Activated CD4-positive, alpha-beta memory T cell treated with anti-CD3 and anti-CD28 coated beads for 36 hours (primary cell): Measurements from ENCODE around the gene FXYD5. TPM values are rescaled to one million over a fixed set of nuclear protein-coding genes. Genes with fewer than 3 reads are reported as not detected.
A peak's percentile ranks its signal among the peaks of the same experiment; 100 is the strongest.
"Not testable (repeated sequence)": the region's sequence is repeated elsewhere in the genome, so short reads cannot be mapped to it uniquely, and the experiment has no call there.

Experiments
- CTCF ChIA-PET: fragments of 350-600 bp; sonication (Branson Sonifier 250); formaldehyde crosslinking; loops from one replicate; lab custom pipeline; 2021; ENCODE audit warnings: antibody characterized with exemption, inconsistent platforms; lab: Charles Lee
- POLR2A ChIA-PET: fragments of 350-600 bp; sonication (Branson Sonifier 250); formaldehyde crosslinking; loops from one replicate; lab custom pipeline; 2021; ENCODE audit warnings: antibody characterized with exemption; lab: Charles Lee
- DNase-seq: peaks from one replicate; pipeline ENCODE4 v3.0.0-alpha.2; 2020
- H3K27ac Mint-ChIP-seq: one replicate; pipeline ENCODE4 v1.8.0; 2021; ENCODE audit warnings: mixed read lengths
- H3K27me3 Mint-ChIP-seq: one replicate; pipeline ENCODE4 v1.8.0; 2021; ENCODE audit warnings: mixed read lengths
- H3K36me3 Mint-ChIP-seq: one replicate; pipeline ENCODE4 v1.8.0; 2021; ENCODE audit warnings: mixed read lengths
- H3K4me1 Mint-ChIP-seq: one replicate; pipeline ENCODE4 v1.8.0; 2021; ENCODE audit warnings: low read depth, mixed read lengths
- H3K4me3 Mint-ChIP-seq: one replicate; pipeline ENCODE4 v1.8.0; 2021; ENCODE audit warnings: mild to moderate bottlenecking, mixed read lengths
- H3K9me3 Mint-ChIP-seq: one replicate; pipeline ENCODE4 v1.8.0; 2021; ENCODE audit warnings: mixed read lengths
- intact Hi-C: fragments of 100-400 bp; cut with micrococcal nuclease; formaldehyde crosslinking; loops from one replicate; pipeline ENCODE4 v1.15.1; 2023
- total RNA-seq, 2 experiments: library from RNA; stranded (reverse); gene quantifications; one replicate each; pipeline ENCODE4 v1.2.3, GENCODE V29; 2021

FXYD5 gene
- total RNA-seq, 2 experiments from 2014 or later = 334 to 360 TPM

DNA sequence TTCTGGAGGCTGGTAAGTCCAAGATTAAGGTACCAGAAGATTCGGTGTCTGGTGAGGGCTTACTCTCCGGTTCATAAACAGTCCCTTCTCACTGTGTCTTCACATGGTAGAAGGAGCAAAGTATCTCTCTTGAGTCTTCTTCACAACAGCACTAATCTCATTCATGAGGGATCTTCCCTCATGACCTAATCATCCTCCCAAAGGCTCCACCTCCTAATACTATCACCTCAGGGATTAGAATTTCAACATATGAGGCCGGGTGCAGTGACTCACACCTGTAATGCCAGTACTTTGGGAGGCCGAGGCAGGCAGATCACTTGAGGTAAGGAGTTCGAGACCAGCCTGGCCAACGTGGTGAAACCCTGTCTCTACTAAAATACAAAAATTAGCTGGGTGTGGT lies 42.3 kb downstream of the FXYD5 start:
- intact Hi-C loops, H3K9me3 Mint-ChIP-seq, H3K4me3 Mint-ChIP-seq, CTCF ChIA-PET, POLR2A ChIA-PET, H3K36me3 Mint-ChIP-seq, H3K27ac Mint-ChIP-seq, DNase-seq, H3K27me3 Mint-ChIP-seq: not testable (repeated sequence)
- peaks cover 17% of the 10 kb centered on the region for H3K4me1 Mint-ChIP-seq

DNA sequence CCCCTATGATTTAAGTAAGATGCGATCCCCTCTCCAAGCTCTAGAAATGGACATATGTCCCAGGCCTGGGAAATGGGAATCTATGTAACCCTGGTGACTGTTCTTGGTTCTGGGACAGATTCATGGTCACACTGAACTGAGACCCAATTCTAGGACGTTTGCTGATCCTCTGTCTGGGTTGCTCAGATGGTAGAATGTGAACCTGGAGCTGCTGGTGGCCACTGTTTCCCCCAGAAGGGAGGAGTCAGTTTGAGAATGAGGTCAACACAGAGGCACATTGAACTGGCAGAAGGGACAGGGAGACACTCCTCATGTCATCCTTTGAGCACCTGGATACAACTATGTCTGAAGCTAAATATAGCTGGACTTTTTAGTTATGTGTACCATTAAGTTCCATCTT lies 44.9 kb downstream of the FXYD5 start:
- Mint-ChIP-seq H3K4me3 (no peak overlapping the region), H3K4me1 (peaks cover 35% of the 10 kb centered on the region), H3K9me3 (no peaks in the 10 kb centered on the region), H3K27ac (no peak overlapping the region), H3K36me3 (no peaks in the 10 kb centered on the region), H3K27me3 (no peaks in the 10 kb centered on the region)
- no peak for DNase-seq
- intact Hi-C loops = no loop called here
- POLR2A ChIA-PET = no interaction called here
- CTCF ChIA-PET = interaction anchor here (0.8 to 1.6 kb wide), 4 partner anchors 16 to 84 kb away, joined by 3 to 4 read pairs (median 3); no protein-coding TSS in a partner anchor

DNA sequence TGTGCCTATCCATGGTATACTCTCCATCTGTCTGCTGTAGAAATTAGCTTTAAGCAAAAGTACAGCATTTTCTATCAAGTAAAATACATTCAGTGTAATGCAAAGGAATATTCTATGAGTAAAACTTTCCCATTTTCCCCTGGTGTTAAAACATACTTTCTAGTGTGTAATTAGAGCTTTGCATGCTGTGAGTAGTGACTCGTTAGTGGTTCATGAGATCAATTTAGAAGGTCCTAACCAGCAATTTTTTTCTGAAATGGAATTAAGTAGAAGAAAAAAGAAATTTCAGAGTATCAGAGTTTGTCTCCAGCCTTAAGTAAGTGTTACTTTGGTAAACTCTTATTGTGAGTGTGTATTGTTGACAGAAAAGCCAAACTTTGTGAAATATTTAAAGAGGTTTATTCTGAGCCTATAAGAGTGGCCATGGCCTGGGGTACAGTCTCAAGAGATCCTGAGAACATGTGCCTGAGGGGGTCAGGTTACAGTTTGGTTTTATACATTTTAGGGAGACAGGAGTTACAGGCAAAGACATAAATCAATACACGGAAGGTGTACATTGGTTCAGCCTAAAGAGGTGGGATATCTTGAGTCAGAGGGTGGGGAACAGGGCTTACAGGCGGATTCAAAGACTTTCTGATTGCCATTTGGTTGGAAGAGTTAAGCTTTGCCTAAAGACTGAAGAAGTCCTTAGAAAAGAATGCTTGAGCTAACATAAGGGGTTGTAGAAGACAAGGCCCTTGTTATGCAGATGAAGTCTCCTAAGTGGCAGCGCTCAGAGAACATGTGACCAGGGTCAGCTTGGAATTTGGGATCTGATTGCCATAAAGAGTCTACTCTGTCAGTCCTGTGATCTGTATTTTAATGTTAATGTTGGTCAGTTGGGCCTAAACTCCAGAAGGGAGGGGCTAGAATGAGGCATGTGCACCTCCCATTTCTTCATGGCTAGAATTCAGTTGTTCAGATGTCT lies 48.5 kb downstream of the FXYD5 start:
- Mint-ChIP-seq H3K4me3 (no peak overlapping the region), H3K4me1 (peaks cover 63% of the 10 kb centered on the region), H3K27me3 (no peaks in the 10 kb centered on the region), H3K27ac (peak overlapping the region; percentile 88), H3K9me3 (peaks cover 2% of the 10 kb centered on the region), H3K36me3 (no peaks in the 10 kb centered on the region)
- ChIA-PET POLR2A (interaction anchor here (0.6 kb wide), 2 partner anchors 48 to 49 kb away, joined by 3 to 4 read pairs; no protein-coding TSS in a partner anchor), CTCF (interaction anchor here (1.1 to 1.4 kb wide), 2 partner anchors 12 to 61 kb away, joined by 3 read pairs; no protein-coding TSS in a partner anchor)
- intact Hi-C loops = no loop called here
- no peak for DNase-seq

DNA sequence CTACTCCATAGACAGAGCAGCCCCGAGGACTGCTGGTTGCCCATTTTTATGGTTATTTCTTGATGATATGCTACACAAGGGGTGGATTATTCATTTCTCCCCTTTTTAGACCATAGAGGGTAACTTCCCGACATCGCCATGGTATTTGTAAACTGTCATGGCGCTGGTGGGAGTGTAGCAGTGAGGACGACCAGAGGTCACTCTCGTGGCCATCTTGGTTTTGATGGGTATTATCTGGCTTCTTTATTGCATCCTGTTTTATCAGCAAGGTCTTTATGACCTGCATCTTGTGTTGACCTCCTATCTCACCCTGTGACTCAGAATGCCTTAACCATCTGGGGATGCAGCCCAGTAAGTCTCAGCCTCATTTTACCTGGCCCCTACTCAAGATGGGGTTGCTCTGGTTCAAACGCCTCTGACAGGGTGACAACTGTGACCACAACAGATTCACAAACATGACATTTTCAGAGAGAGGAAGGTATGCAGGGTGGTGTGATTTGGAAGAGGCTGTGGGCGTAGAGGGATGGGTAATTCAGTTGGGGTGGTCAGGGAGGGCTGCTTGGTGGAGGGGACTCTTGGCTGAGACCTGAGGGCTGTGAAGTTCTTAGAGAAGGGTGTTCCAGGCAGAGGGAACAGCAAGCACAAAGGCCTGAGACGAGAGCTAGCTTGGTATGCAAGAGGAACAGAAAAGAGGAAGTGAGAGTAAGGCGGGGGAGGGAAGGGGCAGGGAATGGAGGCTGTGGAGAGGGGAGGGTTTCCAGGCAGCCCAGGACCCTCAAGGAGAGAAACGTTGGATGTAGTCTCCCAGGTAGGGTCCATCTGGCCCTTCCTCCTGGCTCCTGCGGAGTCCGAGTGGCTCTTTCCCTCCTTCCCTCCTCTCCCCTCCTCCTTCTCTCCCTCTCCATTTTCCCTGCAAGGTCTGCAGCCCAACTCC lies 50.5 kb downstream of the FXYD5 start:
- Mint-ChIP-seq H3K27me3 (no peaks in the 10 kb centered on the region), H3K4me3 (no peak overlapping the region), H3K4me1 (peaks cover 71% of the 10 kb centered on the region), H3K9me3 (peaks cover 5% of the 10 kb centered on the region), H3K36me3 (no peaks in the 10 kb centered on the region), H3K27ac (peak overlapping the region; percentile 88)
- CTCF ChIA-PET = interaction anchor here (0.6 kb wide), 1 partner anchor 64 kb away, joined by 3 read pairs; no protein-coding TSS in a partner anchor
- POLR2A ChIA-PET = no interaction called here
- DNase-seq = peak; percentile 56
- intact Hi-C loops = loop anchor here (1.0 kb wide), 1 partner anchor 9 kb away; no protein-coding TSS in a partner anchor

DNA sequence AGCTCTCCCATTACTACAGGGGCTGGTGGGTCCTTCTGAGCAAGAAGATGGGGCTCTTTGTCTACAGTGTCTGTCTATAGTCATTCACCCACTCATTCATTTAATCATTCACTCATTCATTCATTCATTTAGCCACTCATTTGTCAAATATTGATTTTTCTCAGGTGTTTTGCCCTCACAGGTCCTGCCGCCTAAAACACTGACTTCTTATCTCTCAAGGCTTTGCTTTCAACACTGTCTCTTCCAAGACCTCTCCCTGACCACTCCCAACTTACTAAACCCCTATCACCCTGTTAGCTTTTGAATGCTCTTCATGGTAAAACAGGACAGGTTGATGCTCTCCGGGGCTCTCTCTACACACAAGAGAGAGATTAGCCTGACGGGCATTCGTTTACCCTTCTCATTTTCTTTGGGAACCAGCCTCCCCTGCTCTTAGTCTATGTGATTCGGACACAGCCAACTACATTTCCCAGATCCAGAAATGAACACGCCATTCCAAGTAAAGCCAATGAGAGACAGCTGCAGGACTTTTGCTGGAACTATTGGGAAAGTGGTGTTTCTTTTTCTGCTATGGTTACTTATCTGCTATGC lies 51.3 kb downstream of the FXYD5 start:
- H3K36me3 Mint-ChIP-seq = peaks cover 2% of the 10 kb centered on the region
- H3K27me3 Mint-ChIP-seq = no peaks in the 10 kb centered on the region
- ChIA-PET POLR2A (interaction anchor here (0.7 to 1.0 kb wide), 2 partner anchors 36 to 45 kb away, joined by 3 read pairs; no protein-coding TSS in a partner anchor), CTCF (interaction anchor here (0.6 kb wide), 1 partner anchor 26 kb away, joined by 3 read pairs; no protein-coding TSS in a partner anchor)
- intact Hi-C loops = loop anchor here (1.0 to 2.0 kb wide), 2 partner anchors 8 to 141 kb away; partner anchors contain the start of gene FFAR1
- H3K4me1 Mint-ChIP-seq = peaks cover 74% of the 10 kb centered on the region
- H3K9me3 Mint-ChIP-seq = peaks cover 5% of the 10 kb centered on the region
- H3K27ac Mint-ChIP-seq = peak overlapping the region; percentile 88
- peak overlapping the region; percentile 2 for H3K4me3 Mint-ChIP-seq
- DNase-seq = no peak

DNA sequence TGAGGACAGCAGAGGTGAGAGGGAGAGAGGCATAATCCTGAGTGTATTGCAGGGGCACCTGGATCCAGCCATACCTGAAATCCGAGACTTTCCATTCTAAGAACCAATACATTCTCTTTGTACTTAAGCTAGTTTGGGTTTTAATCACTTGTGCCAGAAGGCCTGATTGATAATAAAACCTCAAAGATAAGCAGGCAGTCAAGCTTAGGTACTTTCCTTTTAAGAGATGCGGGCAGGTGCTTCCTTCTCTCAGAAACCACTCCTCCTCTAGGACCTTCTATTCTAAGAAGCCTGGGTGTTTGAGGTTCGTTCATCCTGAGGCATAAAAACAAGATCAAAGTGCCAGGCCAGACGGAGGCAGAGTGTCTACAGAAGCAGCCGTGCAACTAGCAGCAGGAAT lies 51.8 kb downstream of the FXYD5 start:
- CTCF ChIA-PET = no interaction called here
- H3K4me3 Mint-ChIP-seq = peak overlapping the region; percentile 2
- peaks cover 71% of the 10 kb centered on the region for H3K4me1 Mint-ChIP-seq

DNA sequence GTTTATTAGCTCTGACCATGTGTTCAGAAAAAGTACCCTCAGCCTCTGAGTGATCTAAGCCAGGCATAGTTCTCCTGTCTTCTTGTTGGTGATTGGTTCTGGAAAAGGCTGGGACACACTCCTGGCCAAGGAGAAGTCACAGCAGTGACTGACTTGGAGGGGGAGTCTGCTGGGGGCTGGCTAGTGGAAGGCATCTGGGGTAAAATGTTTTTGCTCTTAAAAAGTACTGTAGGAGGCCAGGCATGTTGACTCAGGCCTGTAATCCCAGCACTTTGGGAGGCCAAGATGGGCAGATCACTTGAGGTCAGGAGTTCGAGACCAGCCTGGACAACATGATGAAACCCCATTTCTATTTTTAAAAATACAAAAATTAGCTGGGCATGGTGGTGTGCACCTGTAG lies 52.3 kb downstream of the FXYD5 start:
- Mint-ChIP-seq H3K27ac (peak overlapping the region; percentile 88), H3K27me3 (no peaks in the 10 kb centered on the region), H3K36me3 (peaks cover 2% of the 10 kb centered on the region), H3K4me1 (peaks cover 74% of the 10 kb centered on the region), H3K9me3 (peaks cover 5% of the 10 kb centered on the region), H3K4me3 (peak overlapping the region; percentile 50)
- ChIA-PET POLR2A (interaction anchor here (1.0 kb wide), 1 partner anchor 37 kb away, joined by 3 read pairs; no protein-coding TSS in a partner anchor), CTCF (no interaction called here)
- intact Hi-C loops = loop anchor here (2.0 kb wide), 1 partner anchor 140 kb away; the partner anchor contains the start of gene FFAR1
- no peak for DNase-seq

More for the DNA sequence above, 51.8 kb downstream of the FXYD5 start:
- Mint-ChIP-seq H3K27me3 (no peaks in the 10 kb centered on the region), H3K27ac (peak overlapping the region; percentile 88), H3K36me3 (peaks cover 2% of the 10 kb centered on the region), H3K9me3 (peaks cover 5% of the 10 kb centered on the region)
- intact Hi-C loops = loop anchor here (2.0 kb wide), 1 partner anchor 140 kb away; the partner anchor contains the start of gene FFAR1
- POLR2A ChIA-PET = interaction anchor here (0.7 to 1.0 kb wide), 2 partner anchors 36 to 44 kb away, joined by 3 read pairs; no protein-coding TSS in a partner anchor
- peak; percentile 60 for DNase-seq

DNA sequence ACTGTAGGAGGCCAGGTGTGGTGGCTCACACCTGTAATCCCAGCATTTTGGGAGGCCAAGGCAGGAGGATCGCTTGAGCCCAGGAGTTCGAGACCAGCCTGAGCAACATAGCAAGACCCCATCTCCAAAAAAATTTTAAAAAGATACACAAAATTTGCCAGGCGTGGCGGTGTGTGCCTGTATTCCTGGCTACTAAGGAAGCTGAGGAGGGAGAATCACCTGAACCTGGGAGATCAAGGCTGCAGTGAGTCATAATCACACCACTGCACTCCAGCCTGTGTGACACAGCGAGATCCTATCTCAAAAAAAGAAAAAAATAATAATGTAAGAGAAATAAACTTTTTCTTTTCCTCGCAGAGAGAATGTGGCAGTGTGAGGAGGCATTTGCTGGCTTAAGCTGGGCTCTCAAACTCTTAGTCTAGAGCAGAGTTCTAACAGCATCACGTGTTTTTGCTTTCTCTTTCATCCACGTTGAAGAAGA lies 52.9 kb downstream of the FXYD5 start:
- peak overlapping the region; percentile 3 for H3K4me3 Mint-ChIP-seq
- peaks cover 2% of the 10 kb centered on the region for H3K36me3 Mint-ChIP-seq
- H3K27ac Mint-ChIP-seq = peak overlapping the region; percentile 88
- H3K27me3 Mint-ChIP-seq = no peaks in the 10 kb centered on the region
- ChIA-PET POLR2A (interaction anchor here (1.0 kb wide), 1 partner anchor 65 kb away, joined by 3 read pairs; no protein-coding TSS in a partner anchor), CTCF (no interaction called here)
- intact Hi-C loops = loop anchor here (2.0 kb wide), 1 partner anchor 139 kb away; the partner anchor contains the start of gene FFAR1
- peaks cover 5% of the 10 kb centered on the region for H3K9me3 Mint-ChIP-seq
- DNase-seq = peak; percentile 48
- H3K4me1 Mint-ChIP-seq = peaks cover 77% of the 10 kb centered on the region

DNA sequence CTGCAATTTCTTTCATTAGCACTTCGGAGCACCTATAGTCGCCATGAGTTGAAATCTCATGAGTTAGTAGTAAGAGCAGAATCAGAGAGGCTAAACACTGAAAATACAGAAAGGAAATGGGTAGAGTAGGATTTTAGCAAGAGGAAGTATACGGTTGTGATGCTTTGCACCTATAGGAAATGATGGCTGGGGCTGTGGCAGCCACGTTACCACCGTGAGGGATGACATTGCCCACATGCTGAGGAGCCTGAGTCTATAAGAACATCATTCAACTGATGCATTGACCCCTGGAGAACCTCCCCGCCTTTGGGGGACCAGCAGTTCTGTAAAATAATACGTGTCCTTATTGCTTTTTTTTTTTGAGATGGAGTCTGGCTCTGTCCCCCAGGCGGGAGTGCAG lies 53.6 kb downstream of the FXYD5 start:
- Mint-ChIP-seq H3K27me3 (no peaks in the 10 kb centered on the region), H3K4me1 (peaks cover 77% of the 10 kb centered on the region), H3K9me3 (peaks cover 5% of the 10 kb centered on the region), H3K36me3 (peaks cover 2% of the 10 kb centered on the region), H3K27ac (peak overlapping the region; percentile 88), H3K4me3 (peak overlapping the region; percentile 3)
- DNase-seq = no peak
- CTCF ChIA-PET = no interaction called here
- POLR2A ChIA-PET = interaction anchor here (1.0 kb wide), 1 partner anchor 66 kb away, joined by 3 read pairs; no protein-coding TSS in a partner anchor
- intact Hi-C loops = no loop called here

DNA sequence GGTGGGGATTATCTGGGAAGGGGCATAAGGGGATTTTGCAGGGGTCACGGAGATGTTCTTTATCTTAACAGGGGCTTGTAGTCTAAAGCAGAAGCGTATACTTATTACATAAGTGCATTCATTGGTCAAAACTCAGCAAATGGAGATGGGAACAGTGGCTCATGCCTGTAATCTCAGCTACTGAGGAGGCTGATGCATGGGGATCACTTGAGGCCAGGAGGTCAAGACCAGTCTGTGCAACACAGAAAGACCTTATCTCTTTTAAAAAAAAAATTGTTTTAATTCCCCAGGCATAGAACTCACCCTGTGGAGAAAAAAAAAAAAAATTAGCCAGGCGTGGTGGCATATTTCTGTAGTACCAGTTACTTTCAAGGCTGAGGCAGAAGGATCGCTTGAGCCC lies 55.1 kb downstream of the FXYD5 start:
- intact Hi-C loops = loop anchor here (5.0 to 10.0 kb wide), 3 partner anchors 145 to 503 kb away; no protein-coding TSS in a partner anchor
- H3K27me3 Mint-ChIP-seq = no peaks in the 10 kb centered on the region
- no peak for DNase-seq
- ChIA-PET CTCF (no interaction called here), POLR2A (no interaction called here)
- peak overlapping the region; percentile 58 for H3K27ac Mint-ChIP-seq
- H3K4me1 Mint-ChIP-seq = peaks cover 79% of the 10 kb centered on the region
- peaks cover 2% of the 10 kb centered on the region for H3K36me3 Mint-ChIP-seq
- peak overlapping the region; percentile 7 for H3K4me3 Mint-ChIP-seq
- peaks cover 5% of the 10 kb centered on the region for H3K9me3 Mint-ChIP-seq
